Stimulated activated memory B cell treated with anti-CD40 and anti-IgM and Interleukin-4, amounts not matched to agents 10 μg/mL and 1 μg/mL and 100 μg/mL, for 72 hours (primary cell): ENCODE results near the gene ATRX.
A peak's percentile ranks its signal among the peaks of the same experiment; 100 is the strongest.
"Not testable (repeated sequence)": the region's sequence is repeated elsewhere in the genome, so short reads cannot be mapped to it uniquely, and the experiment has no call there.

Source experiments
- ATAC-seq: fragments of 150-1000 bp; cut with Tn5 transposase; 2 replicates; pipeline ENCODE4 v1.10.0; 2021
- H3K27ac Mint-ChIP-seq: one replicate; pipeline ENCODE4 v1.8.0; 2022; ENCODE audit warnings: mild to moderate bottlenecking, mixed read lengths
- H3K27me3 Mint-ChIP-seq: one replicate; pipeline ENCODE4 v1.8.0; 2022; ENCODE audit warnings: mixed read lengths
- H3K36me3 Mint-ChIP-seq: one replicate; pipeline ENCODE4 v1.8.0; 2022; ENCODE audit warnings: mixed read lengths
- H3K4me1 Mint-ChIP-seq: one replicate; pipeline ENCODE4 v1.8.0; 2022; ENCODE audit warnings: mixed read lengths
- H3K4me3 Mint-ChIP-seq: one replicate; pipeline ENCODE4 v1.8.0; 2022; ENCODE audit warnings: mild to moderate bottlenecking, moderate library complexity, mixed read lengths
- H3K9me3 Mint-ChIP-seq: one replicate; pipeline ENCODE4 v1.8.0; 2022; ENCODE audit warnings: mixed read lengths

The ATRX gene

GRCh38 chrX:77603635-77604336 is 182.2 kb downstream of the ATRX start:
- H3K9me3 Mint-ChIP-seq: peaks cover 2% of the 10 kb centered on the region
- H3K27me3 Mint-ChIP-seq: no peaks in the 10 kb centered on the region
- no peak overlapping the region for H3K4me3 Mint-ChIP-seq
- no peak overlapping the region for H3K27ac Mint-ChIP-seq
- peaks cover 11% of the 10 kb centered on the region for H3K4me1 Mint-ChIP-seq
- ATAC-seq: no peak
- peaks cover 58% of the 10 kb centered on the region for H3K36me3 Mint-ChIP-seq

GRCh38 chrX:77597511-77597910 is 188.5 kb downstream of the ATRX start:
- Mint-ChIP-seq H3K27me3 (no peaks in the 10 kb centered on the region), H3K27ac (peak overlapping the region; percentile 12), H3K4me1 (peaks cover 8% of the 10 kb centered on the region), H3K36me3 (peaks cover 47% of the 10 kb centered on the region), H3K4me3 (no peak overlapping the region), H3K9me3 (no peaks in the 10 kb centered on the region)
- ATAC-seq: no peak

- no peaks in the 10 kb centered on the region for H3K9me3 Mint-ChIP-seq
- H3K4me3 Mint-ChIP-seq: no peak overlapping the region
- peaks cover 47% of the 10 kb centered on the region for H3K36me3 Mint-ChIP-seq
- peak overlapping the region; percentile 12 for H3K27ac Mint-ChIP-seq
- no peak for ATAC-seq
- peaks cover 8% of the 10 kb centered on the region for H3K4me1 Mint-ChIP-seq
- no peaks in the 10 kb centered on the region for H3K27me3 Mint-ChIP-seq
Observed at GRCh38 chrX:77597090-77597489, 188.9 kb downstream of the ATRX start.

GRCh38 chrX:77595848-77596247 is 190.2 kb downstream of the ATRX start:
- Mint-ChIP-seq H3K4me3 (no peak overlapping the region), H3K9me3 (no peaks in the 10 kb centered on the region), H3K27ac (no peak overlapping the region), H3K4me1 (peaks cover 8% of the 10 kb centered on the region), H3K36me3 (peaks cover 47% of the 10 kb centered on the region), H3K27me3 (no peaks in the 10 kb centered on the region)
- ATAC-seq: no peak

- Mint-ChIP-seq H3K36me3 (peaks cover 35% of the 10 kb centered on the region), H3K27ac (no peak overlapping the region), H3K4me3 (no peak overlapping the region), H3K27me3 (no peaks in the 10 kb centered on the region), H3K9me3 (no peaks in the 10 kb centered on the region), H3K4me1 (no peaks in the 10 kb centered on the region)
- no peak for ATAC-seq
Observed at GRCh38 chrX:77572322-77572721, 213.7 kb downstream of the ATRX start.

- H3K27me3 Mint-ChIP-seq: no peaks in the 10 kb centered on the region
- H3K27ac Mint-ChIP-seq: no peak overlapping the region
- no peak for ATAC-seq
- H3K4me1 Mint-ChIP-seq: no peaks in the 10 kb centered on the region
- H3K4me3 Mint-ChIP-seq: no peak overlapping the region
- peaks cover 46% of the 10 kb centered on the region for H3K36me3 Mint-ChIP-seq
- H3K9me3 Mint-ChIP-seq: no peaks in the 10 kb centered on the region
Observed at GRCh38 chrX:77565278-77565677, 220.7 kb downstream of the ATRX start.

GRCh38 chrX:77564823-77565222 is 221.2 kb downstream of the ATRX start:
- Mint-ChIP-seq H3K4me1 (no peaks in the 10 kb centered on the region), H3K4me3 (no peak overlapping the region), H3K36me3 (peaks cover 46% of the 10 kb centered on the region), H3K9me3 (no peaks in the 10 kb centered on the region), H3K27ac (no peak overlapping the region), H3K27me3 (no peaks in the 10 kb centered on the region)
- no peak for ATAC-seq

- Mint-ChIP-seq H3K4me3 (no peak overlapping the region), H3K36me3 (peaks cover 19% of the 10 kb centered on the region), H3K27me3 (no peaks in the 10 kb centered on the region), H3K4me1 (no peaks in the 10 kb centered on the region), H3K27ac (no peak overlapping the region), H3K9me3 (no peaks in the 10 kb centered on the region)
- ATAC-seq: no peak
Observed at GRCh38 chrX:77561372-77561771, 224.6 kb downstream of the ATRX start.

GRCh38 chrX:77556276-77556675 is 229.7 kb downstream of the ATRX start:
- Mint-ChIP-seq H3K4me1 (no peaks in the 10 kb centered on the region), H3K27me3 (no peaks in the 10 kb centered on the region), H3K36me3 (peaks cover 38% of the 10 kb centered on the region), H3K4me3 (no peak overlapping the region), H3K27ac (no peak overlapping the region), H3K9me3 (peaks cover 7% of the 10 kb centered on the region)
- ATAC-seq: no peak

GRCh38 chrX:77548751-77549150 is 237.3 kb downstream of the ATRX start:
- ATAC-seq: no peak
- Mint-ChIP-seq H3K36me3 (peaks cover 36% of the 10 kb centered on the region), H3K4me1 (no peaks in the 10 kb centered on the region), H3K27me3 (no peaks in the 10 kb centered on the region), H3K27ac (no peak overlapping the region), H3K9me3 (peaks cover 4% of the 10 kb centered on the region), H3K4me3 (no peak overlapping the region)

- not testable (repeated sequence) for H3K27me3 Mint-ChIP-seq, H3K27ac Mint-ChIP-seq, H3K9me3 Mint-ChIP-seq, ATAC-seq, H3K4me3 Mint-ChIP-seq, H3K4me1 Mint-ChIP-seq
- H3K36me3 Mint-ChIP-seq: peaks cover 55% of the 10 kb centered on the region
Observed at GRCh38 chrX:77539778-77540177, 246.2 kb downstream of the ATRX start.

GRCh38 chrX:77531261-77531660 is 254.8 kb downstream of the ATRX start:
- not testable (repeated sequence) for H3K9me3 Mint-ChIP-seq, H3K4me3 Mint-ChIP-seq

GRCh38 chrX:77528034-77528433 is 258.0 kb downstream of the ATRX start:
- Mint-ChIP-seq H3K4me1 (peaks cover 12% of the 10 kb centered on the region), H3K36me3 (peaks cover 53% of the 10 kb centered on the region), H3K27ac (no peak overlapping the region), H3K4me3 (no peak overlapping the region), H3K9me3 (peaks cover 6% of the 10 kb centered on the region), H3K27me3 (no peaks in the 10 kb centered on the region)
- no peak for ATAC-seq

More at GRCh38 chrX:77531261-77531660, 254.8 kb downstream of the ATRX start:
- not testable (repeated sequence) for H3K27me3 Mint-ChIP-seq, ATAC-seq, H3K27ac Mint-ChIP-seq
- Mint-ChIP-seq H3K4me1 (peaks cover 12% of the 10 kb centered on the region), H3K36me3 (peaks cover 54% of the 10 kb centered on the region)

- Mint-ChIP-seq H3K36me3 (peaks cover 53% of the 10 kb centered on the region), H3K9me3 (peaks cover 6% of the 10 kb centered on the region), H3K4me1 (peaks cover 12% of the 10 kb centered on the region), H3K27ac (no peak overlapping the region), H3K27me3 (no peaks in the 10 kb centered on the region), H3K4me3 (no peak overlapping the region)
- ATAC-seq: no peak
Observed at GRCh38 chrX:77527233-77528001, 258.6 kb downstream of the ATRX start.

GRCh38 chrX:77519765-77520164 is 266.3 kb downstream of the ATRX start:
- ATAC-seq: no peak
- no peaks in the 10 kb centered on the region for H3K27me3 Mint-ChIP-seq
- H3K27ac Mint-ChIP-seq: no peak overlapping the region

GRCh38 chrX:77514177-77514576 is 271.8 kb downstream of the ATRX start:
- peaks cover 2% of the 10 kb centered on the region for H3K9me3 Mint-ChIP-seq
- no peak for ATAC-seq
- H3K4me1 Mint-ChIP-seq: no peaks in the 10 kb centered on the region

More at GRCh38 chrX:77519765-77520164, 266.3 kb downstream of the ATRX start:
- Mint-ChIP-seq H3K4me3 (no peak overlapping the region), H3K9me3 (peaks cover 1% of the 10 kb centered on the region), H3K36me3 (peaks cover 75% of the 10 kb centered on the region), H3K4me1 (no peaks in the 10 kb centered on the region)

More at GRCh38 chrX:77514177-77514576, 271.8 kb downstream of the ATRX start:
- peaks cover 85% of the 10 kb centered on the region for H3K36me3 Mint-ChIP-seq
- H3K27ac Mint-ChIP-seq: no peak overlapping the region
- H3K27me3 Mint-ChIP-seq: no peaks in the 10 kb centered on the region
- no peak overlapping the region for H3K4me3 Mint-ChIP-seq
